ENCODE measurements around the gene AZU1.
"Not testable (repeated sequence)": the region's sequence is repeated elsewhere in the genome, so short reads cannot be mapped to it uniquely, and the experiment has no call there.

AZU1 gene

GRCh38 chr19:810883-811489 lies 16.7 kb upstream of the AZU1 start:
- DNase-seq = no peak

- DNase-seq = no peak
Observed at GRCh38 chr19:811506-812048, 16.1 kb upstream of the AZU1 start.

GRCh38 chr19:812049-812746 lies 15.4 kb upstream of the AZU1 start:
- DNase-seq = no peak

- DNase-seq = no peak
Observed at GRCh38 chr19:812747-813218, 14.9 kb upstream of the AZU1 start.

- no peak for DNase-seq
Observed at GRCh38 chr19:813219-814151, 14.2 kb upstream of the AZU1 start.

GRCh38 chr19:814152-815078 lies 13.2 kb upstream of the AZU1 start:
- DNase-seq = no peak

GRCh38 chr19:815079-815774 lies 12.4 kb upstream of the AZU1 start:
- DNase-seq = no peak

- no peak for DNase-seq
Observed at GRCh38 chr19:815775-816499, 11.7 kb upstream of the AZU1 start.

GRCh38 chr19:816500-816857 lies 11.2 kb upstream of the AZU1 start:
- DNase-seq = no peak

GRCh38 chr19:820212-820611 lies 7.4 kb upstream of the AZU1 start:
- not testable (repeated sequence) for DNase-seq

GRCh38 chr19:821231-821824 lies 6.3 kb upstream of the AZU1 start:
- no peak for DNase-seq

- DNase-seq = no peak
Observed at GRCh38 chr19:821825-822503, 5.7 kb upstream of the AZU1 start, which contains the start of gene PLPPR3. TSS of gene PLPPR3 (minus strand) at chr19:821955. CDS start at chr19:821559, 396 bp downstream.

- no peak for DNase-seq
Observed at GRCh38 chr19:823565-824121, 4.0 kb upstream of the AZU1 start.

GRCh38 chr19:824885-825284 lies 2.8 kb upstream of the AZU1 start:
- DNase-seq = no peak

- no peak for DNase-seq
Observed at GRCh38 chr19:825897-826644, 1.6 kb upstream of the AZU1 start.

GRCh38 chr19:827314-827709 lies 325 bp upstream of the AZU1 start:
- no peak for DNase-seq

- no peak for DNase-seq
Observed at GRCh38 chr19:829129-829758, 1.6 kb downstream of the AZU1 start.
